HCT116 (cell line): Measurements from ENCODE around the gene XYLT1. TPM values are rescaled to one million over a fixed set of nuclear protein-coding genes. Genes with fewer than 3 reads are reported as not detected.

Source experiments
- ATAC-seq: fragments of 200-7000 bp; cut with Tn5 transposase; 2 replicates; pipeline ENCODE4 v1.9.1; 2020; ENCODE audit warnings: mild to moderate bottlenecking, moderate library complexity
- BruUV-seq: library from RNA; stranded (reverse); fragments of 400-500 nt; replicated peaks from 2 replicates; lab custom pipeline; 2021; lab: Mats Ljungman, UMichigan
- CTCF ChIA-PET: fragments of 300-600 bp; sonication (Branson Sonifier 250); formaldehyde crosslinking; loops from one replicate; lab custom pipeline; 2021; ENCODE audit warnings: antibody characterized with exemption; lab: Charles Lee
- POLR2A ChIA-PET: fragments of 300-600, 350-600 bp; sonication (Branson Sonifier 250); formaldehyde crosslinking; loops from one replicate; lab custom pipeline; 2021; ENCODE audit warnings: antibody characterized with exemption; lab: Charles Lee
- RAD21 ChIA-PET, 2 experiments: fragments of 300-600 bp; sonication (Branson Sonifier 250); formaldehyde crosslinking; loops; one replicate each; lab custom pipeline; 2023; ENCODE audit warnings: low total read pairs in 2 of 2; ENCODE audit not compliant: uncharacterized antibody in 2 of 2, unreplicated experiment in 2 of 2, low non-redundant PET in 1 of 2; lab: Charles Lee
- DNase-seq: peaks from one replicate; pipeline ENCODE4 v3.0.0-alpha.2; 2010; ENCODE audit warnings: low read depth, low spot score
- H2AFZ ChIP-seq: fragments of 200-600 bp; shearing (Covaris generic), sonication (generic); 2 replicates; pipeline ENCODE4 v1.6.1; 2017; ENCODE audit warnings: low read depth, mixed run types, mixed read lengths, antibody characterized with exemption, low read length; ENCODE audit not compliant: poor library complexity, severe bottlenecking
- H3K27ac ChIP-seq: 2 replicates; pipeline ENCODE4 v1.5.1; 2012; ENCODE audit warnings: low read depth, low read length
- H3K27me3 ChIP-seq: fragments of 200-600 bp; sonication (generic); 2 replicates; pipeline ENCODE4 v1.6.1; 2016; ENCODE audit warnings: mixed run types, low read length, mixed read lengths; ENCODE audit not compliant: insufficient read depth
- H3K36me3 ChIP-seq, 2 experiments: fragments of 200-500 bp in 1 of 2; fragments of 200-600 bp in 1 of 2; sonication (Bioruptor generic) in 1 of 2; sonication (generic) in 1 of 2; 2 replicates each; pipeline versions ENCODE4 v1.5.1 to v1.6.1; 2014 to 2016; ENCODE audit warnings: low read length in 2 of 2, inconsistent platforms in 1 of 2, mixed read lengths in 1 of 2, mixed run types in 1 of 2; ENCODE audit not compliant: insufficient read depth in 2 of 2, control insufficient read depth in 1 of 2
- H3K4me1 ChIP-seq, 2 experiments: fragments of 200-600 bp in 1 of 2; sonication (generic) in 1 of 2; 2 replicates each; pipeline versions ENCODE4 v1.5.1 to v1.6.1; 2012 to 2017; ENCODE audit warnings: low read length in 2 of 2, inconsistent platforms in 1 of 2, mild to moderate bottlenecking in 1 of 2, mixed read lengths in 1 of 2, mixed run types in 1 of 2, moderate library complexity in 1 of 2; ENCODE audit not compliant: insufficient read depth in 2 of 2, control insufficient read depth in 1 of 2
- H3K4me2 ChIP-seq: fragments of 200-600 bp; sonication (generic); 2 replicates; pipeline ENCODE4 v1.6.1; 2017; ENCODE audit warnings: mixed run types, low read length, mixed read lengths
- H3K4me3 ChIP-seq, 2 experiments: fragments of 200-600 bp in 1 of 2; sonication (generic) in 1 of 2; replicated peaks in 1 of 2; 2 replicates each; pipeline ENCODE4 v1.5.1; 2011 to 2016; ENCODE audit warnings: low read length in 2 of 2, control low read depth in 1 of 2, low read depth in 1 of 2, mild to moderate bottlenecking in 1 of 2, mixed read lengths in 1 of 2, mixed run types in 1 of 2
- H3K79me2 ChIP-seq: fragments of 200-600 bp; sonication (generic); 2 replicates; pipeline ENCODE4 v1.6.1; 2017; ENCODE audit warnings: mild to moderate bottlenecking, mixed run types, low read length, moderate library complexity, mixed read lengths; ENCODE audit not compliant: insufficient read depth
- H3K9ac ChIP-seq: fragments of 200-600 bp; sonication (generic); 2 replicates; pipeline ENCODE4 v1.6.1; 2016; ENCODE audit warnings: low read length, mixed read lengths
- H3K9me2 ChIP-seq: fragments of 200-600 bp; sonication (generic), shearing (Covaris generic); 2 replicates; pipeline ENCODE4 v1.6.1; 2017; ENCODE audit warnings: mixed run types, mild to moderate bottlenecking, moderate library complexity; ENCODE audit not compliant: insufficient read depth
- H3K9me3 ChIP-seq, 2 experiments: fragments of 200-500 bp in 1 of 2; fragments of 200-600 bp in 1 of 2; sonication (Bioruptor generic) in 1 of 2; sonication (generic) in 1 of 2; 2 replicates each; pipeline ENCODE4 v1.6.1; 2014 to 2017; ENCODE audit warnings: low read length in 2 of 2, mixed read lengths in 2 of 2, inconsistent platforms in 1 of 2, low read depth in 1 of 2, mild to moderate bottlenecking in 1 of 2, mixed run types in 1 of 2, moderate library complexity in 1 of 2; ENCODE audit not compliant: control insufficient read depth in 1 of 2, insufficient read depth in 1 of 2
- H4K20me1 ChIP-seq: fragments of 200-600 bp; sonication (generic), shearing (Covaris generic); 2 replicates; pipeline ENCODE4 v1.6.1; 2017; ENCODE audit warnings: mixed run types, mild to moderate bottlenecking, moderate library complexity; ENCODE audit not compliant: insufficient read depth
- CBX3 ChIP-seq: IDR thresholded peaks from 2 replicates; pipeline ENCODE4 v1.6.1; 2012; ENCODE audit warnings: low read depth
- CEBPB ChIP-seq: IDR thresholded peaks from 2 replicates; pipeline ENCODE4 v1.6.1; 2012; ENCODE audit warnings: low read depth
- EZH2 ChIP-seq: fragments of 200-600 bp; sonication (generic); IDR thresholded peaks from 2 replicates; pipeline ENCODE4 v1.6.1; 2017; ENCODE audit warnings: antibody characterized with exemption, mixed run types
- EZH2phosphoT487 ChIP-seq: fragments of 200-600 bp; IDR thresholded peaks from 2 replicates; pipeline ENCODE4 v1.6.1; 2018; ENCODE audit warnings: antibody characterized with exemption, borderline replicate concordance
- POLR2A ChIP-seq: IDR thresholded peaks from 2 replicates; pipeline ENCODE4 v1.7.0; 2011; ENCODE audit warnings: borderline replicate concordance; ENCODE audit not compliant: insufficient read depth, insufficient read length; ENCODE audit errors: extremely low read depth
- POLR2AphosphoS5 ChIP-seq: IDR thresholded peaks from 2 replicates; pipeline ENCODE4 v1.6.1; 2011; ENCODE audit warnings: mild to moderate bottlenecking, low read depth, low read length, moderate library complexity
- SP1 ChIP-seq: IDR thresholded peaks from 2 replicates; pipeline ENCODE4 v1.6.1; 2012; ENCODE audit warnings: low read depth
- SRF ChIP-seq: IDR thresholded peaks from 2 replicates; pipeline ENCODE4 v1.6.1; 2012; ENCODE audit warnings: low read depth
- TCF7L2 ChIP-seq: IDR thresholded peaks from 2 replicates; pipeline ENCODE4 v1.7.0; 2011; ENCODE audit warnings: borderline replicate concordance, inconsistent platforms; ENCODE audit not compliant: insufficient read depth, insufficient read length; ENCODE audit errors: extremely low read depth
- YY1 ChIP-seq: IDR thresholded peaks from 2 replicates; pipeline ENCODE4 v1.6.1; 2011; ENCODE audit warnings: low read length, low read depth, moderate library complexity, mild to moderate bottlenecking; ENCODE audit not compliant: insufficient replicate concordance; ENCODE audit errors: extremely low read depth
- ZFX ChIP-seq: fragments of 450-650 bp; IDR thresholded peaks from 2 replicates; pipeline ENCODE4 v1.6.1; 2017
- ZNF274 ChIP-seq: fragments of 200-500 bp; sonication (Bioruptor generic); IDR thresholded peaks from 2 replicates; pipeline ENCODE4 v1.6.1; 2014; ENCODE audit warnings: mild to moderate bottlenecking, low read depth, low read length, inconsistent platforms
- intact Hi-C: fragments of 100-400 bp; cut with micrococcal nuclease; formaldehyde crosslinking; loops from 2 replicates; pipeline ENCODE4 v1.10.0; 2022
- total RNA-seq: library from RNA; stranded (reverse); gene quantifications from one replicate; pipeline ENCODE4 v1.2.1, GENCODE V29; 2021; ENCODE audit not compliant: unreplicated experiment
- TF ChIP-seq, protein P1 (sequence below), 3 experiments: fragments of 200-600 bp in 1 of 3; sonication (generic) in 1 of 3; IDR thresholded peaks in 2 of 3; conservative IDR thresholded peaks in 1 of 3; 2 replicates each; pipeline ENCODE4 v1.5.1; 2012 to 2017; ENCODE audit warnings: low read depth in 2 of 3, low read length in 2 of 3, antibody characterized with exemption in 1 of 3, borderline replicate concordance in 1 of 3, control low read depth in 1 of 3, mild to moderate bottlenecking in 1 of 3, mixed read lengths in 1 of 3, mixed run types in 1 of 3, moderate library complexity in 1 of 3; ENCODE audit not compliant: insufficient read depth in 1 of 3
- TF ChIP-seq, protein P2 (sequence below): IDR thresholded peaks from 2 replicates; pipeline ENCODE4 v1.6.1; 2012; ENCODE audit warnings: low read depth
- TF ChIP-seq, protein P3 (sequence below): IDR thresholded peaks from 2 replicates; pipeline ENCODE4 v1.6.1; 2012
- TF ChIP-seq, protein P4 (sequence below): IDR thresholded peaks from 2 replicates; pipeline ENCODE4 v1.6.1; 2012

The XYLT1 gene
- total RNA-seq, 1 experiment from 2014 or later: 4.5 TPM

DNA sequence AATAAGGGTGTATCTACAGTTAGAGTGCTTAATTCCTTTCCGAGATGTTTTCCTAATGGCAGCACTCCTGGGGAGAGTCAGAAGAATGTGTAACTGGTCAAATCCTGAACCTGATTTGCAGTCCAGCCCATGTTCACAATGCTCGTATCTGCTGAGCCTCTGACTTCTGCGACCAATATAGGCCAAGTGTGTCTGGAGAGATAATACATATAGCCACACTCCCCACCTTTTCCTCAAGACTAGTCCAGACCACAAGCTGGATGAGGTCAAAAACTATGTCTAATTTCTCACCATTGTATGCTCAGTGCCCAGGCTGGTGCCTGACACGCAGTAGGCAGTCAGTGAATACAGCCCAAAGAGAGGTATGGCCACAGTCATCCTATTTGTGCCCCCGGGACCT lies 58.0 kb downstream of the XYLT1 start:
- Histone ChIP-seq H3K27me3 (no peaks in the 10 kb centered on the region), H3K9ac (no peak overlapping the region), H3K9me2 (no peaks in the 10 kb centered on the region), H3K4me3 (no peak overlapping the region), H3K9me3 (no peaks in the 10 kb centered on the region), H3K4me2 (no peak overlapping the region), H3K79me2 (no peaks in the 10 kb centered on the region), H2AFZ (no peak overlapping the region), H3K4me1 (no peaks in the 10 kb centered on the region), H4K20me1 (no peaks in the 10 kb centered on the region), H3K36me3 (no peaks in the 10 kb centered on the region), H3K27ac (no peak overlapping the region)
- ChIA-PET POLR2A (no interaction called here), RAD21 (no interaction called here), CTCF (no interaction called here)
- intact Hi-C loops: no loop called here
- TF ChIP-seq CEBPB (no peak), ZNF274 (no peak), EZH2 (no peak), POLR2A (no peak), EZH2phosphoT487 (no peak), POLR2AphosphoS5 (no peak), TCF7L2 (no peak), YY1 (no peak), ZFX (no peak), SRF (no peak), CBX3 (no peak), SP1 (no peak)
- TF ChIP-seq, protein P1, sequence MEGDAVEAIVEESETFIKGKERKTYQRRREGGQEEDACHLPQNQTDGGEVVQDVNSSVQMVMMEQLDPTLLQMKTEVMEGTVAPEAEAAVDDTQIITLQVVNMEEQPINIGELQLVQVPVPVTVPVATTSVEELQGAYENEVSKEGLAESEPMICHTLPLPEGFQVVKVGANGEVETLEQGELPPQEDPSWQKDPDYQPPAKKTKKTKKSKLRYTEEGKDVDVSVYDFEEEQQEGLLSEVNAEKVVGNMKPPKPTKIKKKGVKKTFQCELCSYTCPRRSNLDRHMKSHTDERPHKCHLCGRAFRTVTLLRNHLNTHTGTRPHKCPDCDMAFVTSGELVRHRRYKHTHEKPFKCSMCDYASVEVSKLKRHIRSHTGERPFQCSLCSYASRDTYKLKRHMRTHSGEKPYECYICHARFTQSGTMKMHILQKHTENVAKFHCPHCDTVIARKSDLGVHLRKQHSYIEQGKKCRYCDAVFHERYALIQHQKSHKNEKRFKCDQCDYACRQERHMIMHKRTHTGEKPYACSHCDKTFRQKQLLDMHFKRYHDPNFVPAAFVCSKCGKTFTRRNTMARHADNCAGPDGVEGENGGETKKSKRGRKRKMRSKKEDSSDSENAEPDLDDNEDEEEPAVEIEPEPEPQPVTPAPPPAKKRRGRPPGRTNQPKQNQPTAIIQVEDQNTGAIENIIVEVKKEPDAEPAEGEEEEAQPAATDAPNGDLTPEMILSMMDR (IDR thresholded peaks at IDR 0.05 in 2 of 3, conservative IDR thresholded peaks at IDR 0.05 in 1 of 3; ENCODE audit: borderline replicate concordance in 1 of 3, insufficient read depth in 1 of 3, low read depth in 2 of 3, low read length in 2 of 3): no peak
- TF ChIP-seq, protein P2, sequence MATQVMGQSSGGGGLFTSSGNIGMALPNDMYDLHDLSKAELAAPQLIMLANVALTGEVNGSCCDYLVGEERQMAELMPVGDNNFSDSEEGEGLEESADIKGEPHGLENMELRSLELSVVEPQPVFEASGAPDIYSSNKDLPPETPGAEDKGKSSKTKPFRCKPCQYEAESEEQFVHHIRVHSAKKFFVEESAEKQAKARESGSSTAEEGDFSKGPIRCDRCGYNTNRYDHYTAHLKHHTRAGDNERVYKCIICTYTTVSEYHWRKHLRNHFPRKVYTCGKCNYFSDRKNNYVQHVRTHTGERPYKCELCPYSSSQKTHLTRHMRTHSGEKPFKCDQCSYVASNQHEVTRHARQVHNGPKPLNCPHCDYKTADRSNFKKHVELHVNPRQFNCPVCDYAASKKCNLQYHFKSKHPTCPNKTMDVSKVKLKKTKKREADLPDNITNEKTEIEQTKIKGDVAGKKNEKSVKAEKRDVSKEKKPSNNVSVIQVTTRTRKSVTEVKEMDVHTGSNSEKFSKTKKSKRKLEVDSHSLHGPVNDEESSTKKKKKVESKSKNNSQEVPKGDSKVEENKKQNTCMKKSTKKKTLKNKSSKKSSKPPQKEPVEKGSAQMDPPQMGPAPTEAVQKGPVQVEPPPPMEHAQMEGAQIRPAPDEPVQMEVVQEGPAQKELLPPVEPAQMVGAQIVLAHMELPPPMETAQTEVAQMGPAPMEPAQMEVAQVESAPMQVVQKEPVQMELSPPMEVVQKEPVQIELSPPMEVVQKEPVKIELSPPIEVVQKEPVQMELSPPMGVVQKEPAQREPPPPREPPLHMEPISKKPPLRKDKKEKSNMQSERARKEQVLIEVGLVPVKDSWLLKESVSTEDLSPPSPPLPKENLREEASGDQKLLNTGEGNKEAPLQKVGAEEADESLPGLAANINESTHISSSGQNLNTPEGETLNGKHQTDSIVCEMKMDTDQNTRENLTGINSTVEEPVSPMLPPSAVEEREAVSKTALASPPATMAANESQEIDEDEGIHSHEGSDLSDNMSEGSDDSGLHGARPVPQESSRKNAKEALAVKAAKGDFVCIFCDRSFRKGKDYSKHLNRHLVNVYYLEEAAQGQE: no peak
- TF ChIP-seq, protein P3, sequence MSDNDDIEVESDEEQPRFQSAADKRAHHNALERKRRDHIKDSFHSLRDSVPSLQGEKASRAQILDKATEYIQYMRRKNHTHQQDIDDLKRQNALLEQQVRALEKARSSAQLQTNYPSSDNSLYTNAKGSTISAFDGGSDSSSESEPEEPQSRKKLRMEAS: no peak
- TF ChIP-seq, protein P4, sequence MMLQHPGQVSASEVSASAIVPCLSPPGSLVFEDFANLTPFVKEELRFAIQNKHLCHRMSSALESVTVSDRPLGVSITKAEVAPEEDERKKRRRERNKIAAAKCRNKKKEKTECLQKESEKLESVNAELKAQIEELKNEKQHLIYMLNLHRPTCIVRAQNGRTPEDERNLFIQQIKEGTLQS: no peak
- DNase-seq: no peak
- ATAC-seq: no peak
- no TSS peak for BruUV-seq
